ENCODE results near the gene SACM1L.

SACM1L gene

DNA sequence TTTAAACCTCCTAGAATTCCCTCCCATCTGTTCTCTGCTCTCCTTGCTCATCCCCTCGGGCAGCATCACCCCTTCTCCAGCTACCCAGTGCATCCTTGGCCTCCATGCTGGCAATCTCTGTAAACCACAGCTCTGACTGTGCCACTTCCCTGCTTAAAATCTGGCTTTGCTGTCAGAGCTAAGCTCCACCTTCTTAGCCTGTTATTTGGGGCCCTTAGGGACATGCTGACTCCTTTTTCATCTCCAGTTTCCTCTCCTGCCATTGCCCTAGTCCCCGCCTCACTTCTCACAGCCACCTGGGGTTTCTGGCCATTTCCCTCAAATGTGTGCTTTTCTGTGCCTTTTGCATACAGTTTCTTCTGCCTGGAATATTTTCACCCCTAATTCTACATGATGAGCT is 101.4 kb downstream of the SACM1L start:
- DNase-seq (ENCODE audit: low read depth), result no peak

DNA sequence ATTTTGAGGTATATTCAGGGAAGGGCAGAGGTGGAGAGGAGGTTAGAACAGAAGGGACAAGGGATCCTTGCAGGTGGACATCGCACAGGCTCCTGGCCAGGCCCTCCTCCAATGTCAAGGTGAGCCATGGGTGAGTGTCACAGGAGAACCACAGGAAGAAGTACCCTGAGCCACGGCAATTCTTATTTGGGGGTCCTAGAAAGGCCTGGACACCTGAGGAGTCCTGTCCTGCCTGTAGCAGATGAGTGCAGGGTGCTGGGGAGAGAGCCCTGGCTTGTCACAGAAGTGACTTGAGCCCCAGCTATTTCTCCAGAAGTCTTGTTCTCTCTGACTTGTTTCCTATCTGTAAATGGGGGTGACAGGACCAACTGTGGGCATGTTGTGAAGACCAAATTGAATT is 102.8 kb downstream of the SACM1L start:
- no peak for DNase-seq (ENCODE audit: low read depth)

DNA sequence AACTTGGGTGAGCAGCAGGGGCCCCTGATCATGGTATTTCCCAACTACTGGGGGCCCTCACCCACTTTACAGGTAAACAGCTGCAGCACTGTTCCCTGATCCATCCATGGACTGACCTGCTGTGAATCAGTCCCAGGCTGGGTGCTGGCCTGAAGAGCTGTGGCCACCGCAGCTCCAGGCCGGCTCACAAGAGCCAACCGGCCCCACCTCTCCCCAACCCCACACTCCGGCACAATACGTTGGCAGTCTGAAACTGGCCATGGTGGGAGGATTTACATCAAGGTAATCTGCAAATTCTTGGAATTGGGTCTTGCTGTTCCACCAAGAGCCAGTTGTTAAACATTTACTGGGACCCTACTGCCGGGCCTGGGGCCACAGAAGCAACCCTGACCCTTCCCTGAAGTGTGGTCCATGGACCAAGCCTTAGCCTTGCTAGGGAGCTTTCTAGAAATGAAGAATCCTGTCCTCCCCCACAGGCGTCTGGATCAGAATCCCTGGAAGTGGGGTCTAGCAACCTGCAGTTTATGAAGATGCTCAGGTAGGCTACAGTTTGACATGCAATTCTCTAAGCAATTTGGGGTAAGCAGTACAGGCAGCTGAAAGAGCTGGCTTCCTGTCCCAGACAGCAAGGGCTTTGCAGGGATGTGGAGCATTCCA is 103.4 kb downstream of the SACM1L start:
- no peak for DNase-seq (ENCODE audit: low read depth)

DNA sequence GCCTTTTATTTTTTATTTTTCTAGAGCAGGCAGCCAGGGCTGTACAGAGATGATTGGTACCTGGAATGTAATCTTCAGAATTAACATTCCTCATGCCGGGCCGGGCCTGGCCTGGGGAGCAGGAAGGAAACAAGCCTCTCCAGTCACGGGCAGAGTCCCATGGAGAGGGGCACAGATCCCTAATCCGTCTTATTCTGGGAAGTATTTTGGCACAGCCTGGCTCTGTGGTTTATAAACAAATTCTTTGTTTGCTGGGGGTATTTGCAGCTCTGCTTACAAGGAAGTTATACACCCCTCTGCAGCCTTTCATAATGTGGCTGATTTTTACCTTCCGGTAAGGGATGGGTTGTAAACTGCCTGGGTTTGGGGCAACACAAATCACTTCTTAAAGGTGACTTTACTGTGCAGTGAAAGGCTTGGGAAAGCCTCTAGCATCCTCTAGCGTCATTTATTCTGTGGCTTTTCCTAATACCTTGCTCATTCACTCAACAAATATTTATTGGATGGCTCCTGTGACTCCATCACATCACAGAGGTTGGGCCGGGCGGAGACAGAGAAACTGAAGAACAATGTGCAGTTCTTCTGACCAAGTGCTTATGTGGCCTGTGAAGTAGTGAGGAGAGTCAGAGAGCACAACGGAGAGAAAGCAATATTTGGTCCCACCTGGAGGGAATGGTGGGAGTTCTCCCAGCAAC is 104.4 kb downstream of the SACM1L start:
- no peak for DNase-seq (ENCODE audit: low read depth)

DNA sequence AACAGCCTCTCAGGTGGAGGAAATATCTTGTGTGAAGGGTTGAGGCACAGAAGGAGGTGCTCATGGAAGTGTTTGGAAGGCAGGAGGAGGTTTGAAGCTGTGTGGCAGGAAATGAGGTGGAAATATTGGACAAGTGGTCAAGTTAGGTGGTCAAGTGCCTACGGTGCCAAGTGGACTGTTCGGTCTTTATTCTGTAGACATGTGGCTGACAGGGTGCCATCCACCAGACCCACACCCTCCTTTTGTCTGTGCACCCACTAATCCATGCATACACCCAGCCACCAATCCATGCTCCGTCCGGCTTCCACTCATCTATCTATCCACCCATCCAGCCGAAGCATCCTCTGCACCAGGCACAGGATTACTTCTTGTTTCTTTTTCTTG is 105.0 kb downstream of the SACM1L start:
- no peak for DNase-seq (ENCODE audit: low read depth)

DNA sequence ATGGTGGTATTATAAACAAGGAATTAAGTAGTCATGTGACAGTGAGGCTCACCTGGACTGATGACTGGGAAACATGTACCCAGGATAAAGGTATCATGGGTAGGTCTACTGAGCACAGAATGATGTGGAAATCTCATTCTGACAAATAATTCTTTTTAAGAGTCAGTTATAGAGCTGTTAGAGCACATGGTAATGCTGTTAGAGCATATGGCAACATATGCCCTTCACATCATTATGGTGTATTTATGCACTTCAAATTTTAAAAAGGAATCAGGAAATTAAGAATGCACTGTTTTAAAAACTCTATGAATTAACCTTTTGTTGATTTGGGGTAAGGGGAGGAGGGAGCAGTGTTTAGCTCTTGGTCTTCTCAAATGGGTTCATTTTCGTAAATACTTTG is 105.5 kb downstream of the SACM1L start:
- DNase-seq (ENCODE audit: low read depth), result no peak

Measured in stimulated activated CD8-positive, alpha-beta memory T cell treated with anti-CD3 and anti-CD28 coated beads, Interleukin-4, amount 100 ng/mL, for 24 hours (primary cell).